ENCODE data around the gene TUFM. TPM values are rescaled to one million over a fixed set of nuclear protein-coding genes. Genes with fewer than 3 reads are reported as not detected.
"Not testable (repeated sequence)": the region's sequence is repeated elsewhere in the genome, so short reads cannot be mapped to it uniquely, and the experiment has no call there.

The TUFM gene
- total RNA-seq, 1 experiment from 2014 or later, result 136 TPM

GRCh38 chr16:28876019-28876659 is 30.0 kb upstream of the TUFM start:
- in situ Hi-C loops (cut with HindIII; ENCODE audit: low sequenced_read_pairs), result no loop called here
- DNase-seq (ENCODE audit: low spot score), result no peak

GRCh38 chr16:28875134-28876018 is 29.2 kb upstream of the TUFM start:
- DNase-seq (ENCODE audit: low spot score), result no peak

GRCh38 chr16:28874406-28874805 is 28.3 kb upstream of the TUFM start:
- in situ Hi-C loops (cut with HindIII; ENCODE audit: low sequenced_read_pairs), result no loop called here
- no peak for DNase-seq (ENCODE audit: low spot score)

More at GRCh38 chr16:28875134-28876018, 29.2 kb upstream of the TUFM start:
- in situ Hi-C loops (cut with HindIII; ENCODE audit: low sequenced_read_pairs), result no loop called here

GRCh38 chr16:28873543-28874201 is 27.5 kb upstream of the TUFM start:
- in situ Hi-C loops (cut with HindIII; ENCODE audit: low sequenced_read_pairs), result no loop called here
- no peak for DNase-seq (ENCODE audit: low spot score)

GRCh38 chr16:28872952-28873351 is 26.8 kb upstream of the TUFM start:
- DNase-seq (ENCODE audit: low spot score), result no peak
- in situ Hi-C loops (cut with HindIII; ENCODE audit: low sequenced_read_pairs), result no loop called here

- no peak for DNase-seq (ENCODE audit: low spot score)
- in situ Hi-C loops (cut with HindIII; ENCODE audit: low sequenced_read_pairs), result no loop called here
These were observed 23.1 kb upstream of the TUFM start for GRCh38 chr16:28869201-28869600.

GRCh38 chr16:28867646-28868045 is 21.5 kb upstream of the TUFM start:
- in situ Hi-C loops (cut with HindIII; ENCODE audit: low sequenced_read_pairs), result not testable (repeated sequence)

GRCh38 chr16:28867241-28867640 is 21.1 kb upstream of the TUFM start:
- in situ Hi-C loops (cut with HindIII; ENCODE audit: low sequenced_read_pairs), result no loop called here
- no peak for DNase-seq (ENCODE audit: low spot score)

More at GRCh38 chr16:28867646-28868045, 21.5 kb upstream of the TUFM start:
- not testable (repeated sequence) for DNase-seq (ENCODE audit: low spot score)

- in situ Hi-C loops (cut with HindIII; ENCODE audit: low sequenced_read_pairs), result no loop called here
- DNase-seq (ENCODE audit: low spot score), result no peak
These were observed 20.3 kb upstream of the TUFM start for GRCh38 chr16:28866454-28866804.

GRCh38 chr16:28865722-28866453 is 19.7 kb upstream of the TUFM start:
- DNase-seq (ENCODE audit: low spot score), result no peak
- in situ Hi-C loops (cut with HindIII; ENCODE audit: low sequenced_read_pairs), result no loop called here

GRCh38 chr16:28865001-28865688 is 19.0 kb upstream of the TUFM start:
- DNase-seq (ENCODE audit: low spot score), result no peak
- in situ Hi-C loops (cut with HindIII; ENCODE audit: low sequenced_read_pairs), result no loop called here

GRCh38 chr16:28863929-28864793 is 18.0 kb upstream of the TUFM start:
- in situ Hi-C loops (cut with HindIII; ENCODE audit: low sequenced_read_pairs), result no loop called here
- DNase-seq (ENCODE audit: low spot score), result peak; percentile 37

GRCh38 chr16:28859326-28859725 is 13.2 kb upstream of the TUFM start:
- in situ Hi-C loops (cut with HindIII; ENCODE audit: low sequenced_read_pairs), result no loop called here
- DNase-seq (ENCODE audit: low spot score), result no peak

GRCh38 chr16:28858421-28858820 is 12.3 kb upstream of the TUFM start:
- no peak for DNase-seq (ENCODE audit: low spot score)
- in situ Hi-C loops (cut with HindIII; ENCODE audit: low sequenced_read_pairs), result no loop called here

- in situ Hi-C loops (cut with HindIII; ENCODE audit: low sequenced_read_pairs), result no loop called here
These were observed 755 bp upstream of the TUFM start for GRCh38 chr16:28846933-28847273.

GRCh38 chr16:28845761-28846079 is 428 bp downstream of the TUFM start:
- in situ Hi-C loops (cut with HindIII; ENCODE audit: low sequenced_read_pairs), result no loop called here
- DNase-seq (ENCODE audit: low spot score), result no peak

More at GRCh38 chr16:28846933-28847273, 755 bp upstream of the TUFM start:
- no peak for DNase-seq (ENCODE audit: low spot score)

- in situ Hi-C loops (cut with HindIII; ENCODE audit: low sequenced_read_pairs), result no loop called here
- DNase-seq (ENCODE audit: low spot score), result peak; percentile 39
These were observed 855 bp downstream of the TUFM start for GRCh38 chr16:28845293-28845692.

GRCh38 chr16:28844226-28844885 is 1.8 kb downstream of the TUFM start:
- in situ Hi-C loops (cut with HindIII; ENCODE audit: low sequenced_read_pairs), result no loop called here
- DNase-seq (ENCODE audit: low spot score), result no peak

Measured in G401 (cell line).